Testis (tissue), 2 donors: Measurements from ENCODE around the gene RAB33B.

Experiments used
- CTCF ChIP-seq, 3 experiments: fragments of 450-650 bp in 2 of 3; fragments of 200-600 bp in 1 of 3; sonication (generic) in 1 of 3; IDR thresholded peaks; one replicate each; pipeline ENCODE4 v1.5.1; 2016 to 2019; ENCODE audit warnings: antibody characterized with exemption in 3 of 3, mild to moderate bottlenecking in 2 of 3, moderate library complexity in 1 of 3
- POLR2A ChIP-seq: fragments of 450-650 bp; IDR thresholded peaks from one replicate; pipeline ENCODE4 v1.6.1; 2017; ENCODE audit warnings: antibody characterized with exemption, mild to moderate bottlenecking, moderate library complexity

- no peak for TF ChIP-seq POLR2A
- TF ChIP-seq CTCF (IDR thresholded peaks at IDR 0.05): no peak
These were observed 47.2 kb downstream of the RAB33B start for GRCh38 chr4:139501117-139501516.
